MM.1S (cell line): ENCODE measurements around the gene PAFAH1B2.

Experiments
- EZH2 ChIP-seq: fragments of 300-600 bp; sonication (generic); optimal IDR thresholded peaks from 2 replicates; pipeline ENCODE3; 2017; ENCODE audit warnings: low read depth, mild to moderate bottlenecking, antibody characterized with exemption, low read length, mixed read lengths
- EZH2phosphoT487 ChIP-seq: fragments of 300-600 bp; sonication (generic); IDR thresholded peaks from 2 replicates; pipeline ENCODE4 v1.6.1; 2018; ENCODE audit warnings: antibody characterized with exemption, low read length
- TF ChIP-seq, protein P1 (sequence below): fragments of 300-600 bp; sonication (generic); IDR thresholded peaks from 2 replicates; pipeline ENCODE4 v1.5.1; 2016; ENCODE audit warnings: antibody characterized with exemption, low read length, mixed read lengths

DNA sequence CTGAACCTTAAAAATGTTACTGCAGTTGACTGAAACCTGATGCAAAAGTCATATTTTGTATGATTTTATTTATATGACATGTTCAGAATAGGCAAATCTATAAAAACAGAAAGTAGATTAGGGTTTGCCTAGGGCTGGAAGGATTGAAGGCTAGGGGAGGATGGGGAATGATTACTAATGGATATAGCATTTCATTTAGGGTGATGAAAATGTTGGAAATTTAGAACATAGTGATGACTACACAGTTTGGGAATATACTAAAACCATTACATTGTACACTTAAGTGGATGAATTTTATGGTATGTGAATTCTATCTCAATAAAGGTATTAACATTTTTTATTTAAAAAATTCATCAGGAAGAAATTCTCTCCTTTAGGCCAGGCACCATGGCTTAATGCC is 22.9 kb upstream of the PAFAH1B2 start:
- TF ChIP-seq, protein P1, sequence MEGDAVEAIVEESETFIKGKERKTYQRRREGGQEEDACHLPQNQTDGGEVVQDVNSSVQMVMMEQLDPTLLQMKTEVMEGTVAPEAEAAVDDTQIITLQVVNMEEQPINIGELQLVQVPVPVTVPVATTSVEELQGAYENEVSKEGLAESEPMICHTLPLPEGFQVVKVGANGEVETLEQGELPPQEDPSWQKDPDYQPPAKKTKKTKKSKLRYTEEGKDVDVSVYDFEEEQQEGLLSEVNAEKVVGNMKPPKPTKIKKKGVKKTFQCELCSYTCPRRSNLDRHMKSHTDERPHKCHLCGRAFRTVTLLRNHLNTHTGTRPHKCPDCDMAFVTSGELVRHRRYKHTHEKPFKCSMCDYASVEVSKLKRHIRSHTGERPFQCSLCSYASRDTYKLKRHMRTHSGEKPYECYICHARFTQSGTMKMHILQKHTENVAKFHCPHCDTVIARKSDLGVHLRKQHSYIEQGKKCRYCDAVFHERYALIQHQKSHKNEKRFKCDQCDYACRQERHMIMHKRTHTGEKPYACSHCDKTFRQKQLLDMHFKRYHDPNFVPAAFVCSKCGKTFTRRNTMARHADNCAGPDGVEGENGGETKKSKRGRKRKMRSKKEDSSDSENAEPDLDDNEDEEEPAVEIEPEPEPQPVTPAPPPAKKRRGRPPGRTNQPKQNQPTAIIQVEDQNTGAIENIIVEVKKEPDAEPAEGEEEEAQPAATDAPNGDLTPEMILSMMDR, result no peak
- no peak for TF ChIP-seq EZH2
- TF ChIP-seq EZH2phosphoT487, result no peak
